ENCODE data around the gene PLCG2. TPM values are rescaled to one million over a fixed set of nuclear protein-coding genes. Genes with fewer than 3 reads are reported as not detected.

Gene PLCG2
- total RNA-seq, 1 donor from 2014 or later: 12.4 TPM

- Mint-ChIP-seq H3K36me3 (no peaks in the 10 kb centered on the region), H3K27ac (no peak overlapping the region), H3K9me3 (no peaks in the 10 kb centered on the region), H3K27me3 (no peaks in the 10 kb centered on the region), H3K4me3 (no peak overlapping the region), H3K4me1 (ENCODE audit: unreplicated experiment) (peaks cover 21% of the 10 kb centered on the region)
- no peak for DNase-seq (ENCODE audit: extremely low spot score, unreplicated experiment)
- TF ChIP-seq, protein P1, sequence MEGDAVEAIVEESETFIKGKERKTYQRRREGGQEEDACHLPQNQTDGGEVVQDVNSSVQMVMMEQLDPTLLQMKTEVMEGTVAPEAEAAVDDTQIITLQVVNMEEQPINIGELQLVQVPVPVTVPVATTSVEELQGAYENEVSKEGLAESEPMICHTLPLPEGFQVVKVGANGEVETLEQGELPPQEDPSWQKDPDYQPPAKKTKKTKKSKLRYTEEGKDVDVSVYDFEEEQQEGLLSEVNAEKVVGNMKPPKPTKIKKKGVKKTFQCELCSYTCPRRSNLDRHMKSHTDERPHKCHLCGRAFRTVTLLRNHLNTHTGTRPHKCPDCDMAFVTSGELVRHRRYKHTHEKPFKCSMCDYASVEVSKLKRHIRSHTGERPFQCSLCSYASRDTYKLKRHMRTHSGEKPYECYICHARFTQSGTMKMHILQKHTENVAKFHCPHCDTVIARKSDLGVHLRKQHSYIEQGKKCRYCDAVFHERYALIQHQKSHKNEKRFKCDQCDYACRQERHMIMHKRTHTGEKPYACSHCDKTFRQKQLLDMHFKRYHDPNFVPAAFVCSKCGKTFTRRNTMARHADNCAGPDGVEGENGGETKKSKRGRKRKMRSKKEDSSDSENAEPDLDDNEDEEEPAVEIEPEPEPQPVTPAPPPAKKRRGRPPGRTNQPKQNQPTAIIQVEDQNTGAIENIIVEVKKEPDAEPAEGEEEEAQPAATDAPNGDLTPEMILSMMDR (conservative IDR thresholded peaks at IDR 0.05): no peak
These were observed 45.8 kb upstream of the PLCG2 start for GRCh38 chr16:81733295-81733694.

DNA sequence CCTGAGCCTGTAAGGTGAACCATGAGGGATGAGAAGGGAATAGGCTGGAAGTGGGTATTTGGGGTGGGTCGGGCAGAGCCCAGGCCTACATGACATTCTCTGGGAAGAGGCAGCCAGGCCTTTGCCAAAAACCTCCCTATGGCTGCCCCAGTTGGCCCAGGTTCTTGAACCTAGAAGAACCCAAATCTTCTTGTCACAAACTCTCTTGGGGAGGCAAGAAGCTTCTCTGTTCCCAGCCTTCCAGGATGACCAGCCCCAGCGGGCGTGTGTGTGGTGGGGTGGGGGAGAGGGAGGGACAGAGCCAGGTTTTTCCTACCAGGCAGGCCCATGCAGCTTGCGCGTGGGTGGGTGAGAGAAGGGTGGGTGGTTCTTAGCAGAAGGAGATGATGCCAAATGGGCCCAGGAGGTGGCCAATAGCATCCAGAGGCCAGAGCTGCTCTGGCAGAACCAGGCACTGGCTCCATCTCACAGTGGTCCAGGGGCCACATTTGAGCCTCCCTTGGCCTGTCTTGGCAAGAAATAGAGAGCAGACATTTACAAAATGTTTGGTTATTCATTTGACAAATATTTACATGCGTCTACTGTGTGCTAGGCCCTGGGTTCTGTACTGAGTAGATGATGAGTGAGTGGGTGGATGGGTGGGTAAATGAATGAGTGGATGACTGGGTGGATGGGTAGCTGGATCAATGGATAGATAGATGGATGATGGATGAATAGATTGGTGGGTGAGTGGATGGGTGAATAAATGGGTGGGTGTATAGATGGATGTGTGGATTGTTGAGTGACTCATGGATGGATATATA, 44.3 kb upstream of the PLCG2 start:
- TF ChIP-seq, protein P1 (conservative IDR thresholded peaks at IDR 0.05): no peak
- Mint-ChIP-seq H3K4me1 (ENCODE audit: unreplicated experiment) (peaks cover 15% of the 10 kb centered on the region), H3K36me3 (no peaks in the 10 kb centered on the region), H3K27me3 (no peaks in the 10 kb centered on the region), H3K9me3 (no peaks in the 10 kb centered on the region), H3K4me3 (no peak overlapping the region), H3K27ac (no peak overlapping the region)
- DNase-seq (ENCODE audit: extremely low spot score, unreplicated experiment): no peak

GRCh38 chr16:81737885-81738536, 41.1 kb upstream of the PLCG2 start:
- Mint-ChIP-seq H3K9me3 (no peaks in the 10 kb centered on the region), H3K27me3 (no peaks in the 10 kb centered on the region), H3K27ac (peak overlapping the region; percentile 73), H3K4me3 (peak overlapping the region; percentile 60), H3K36me3 (no peaks in the 10 kb centered on the region), H3K4me1 (ENCODE audit: unreplicated experiment) (peaks cover 6% of the 10 kb centered on the region)
- peak; percentile 83 for DNase-seq (ENCODE audit: extremely low spot score, unreplicated experiment)
- TF ChIP-seq, protein P1 (conservative IDR thresholded peaks at IDR 0.05): peak; percentile 94

DNA sequence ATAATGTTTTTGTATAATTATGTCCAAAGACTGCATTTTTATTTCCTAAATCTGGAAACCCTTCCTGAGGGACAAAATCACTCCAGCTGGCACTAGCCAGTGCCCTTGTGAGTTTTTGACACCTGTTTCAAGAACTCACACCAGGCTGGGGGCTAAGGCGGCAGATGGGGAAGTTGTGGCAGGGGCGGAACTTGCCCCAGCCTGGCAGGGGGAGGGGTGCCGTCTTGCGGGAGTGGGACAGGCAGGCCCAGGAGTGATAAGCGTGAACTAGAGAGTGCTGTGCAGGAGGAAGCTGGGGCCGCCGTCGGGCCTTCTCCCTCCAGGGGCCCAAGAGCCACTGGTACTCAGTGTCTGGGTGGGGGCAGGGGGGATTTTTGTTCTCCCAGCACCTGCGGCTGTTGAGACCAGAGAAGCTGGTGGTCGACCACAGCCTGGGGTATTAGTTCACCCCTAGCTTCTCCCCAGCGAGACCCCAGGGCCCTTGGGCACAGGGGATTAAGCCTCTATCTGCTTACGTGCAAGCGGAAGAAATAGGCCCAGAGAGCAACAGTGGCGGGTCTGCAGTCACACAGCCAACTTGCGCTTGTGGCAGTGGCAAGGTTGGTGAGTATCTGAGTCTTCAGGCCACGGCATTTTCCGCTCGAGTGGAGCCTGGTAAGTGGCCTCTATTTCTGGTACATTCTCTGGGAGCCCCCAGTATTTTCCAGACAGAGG, 40.2 kb upstream of the PLCG2 start:
- H3K4me1 Mint-ChIP-seq (ENCODE audit: unreplicated experiment): peaks cover 6% of the 10 kb centered on the region
- H3K27me3 Mint-ChIP-seq: no peaks in the 10 kb centered on the region
- no peaks in the 10 kb centered on the region for H3K36me3 Mint-ChIP-seq
- H3K27ac Mint-ChIP-seq: no peak overlapping the region
- H3K9me3 Mint-ChIP-seq: no peaks in the 10 kb centered on the region
- TF ChIP-seq, protein P1 (conservative IDR thresholded peaks at IDR 0.05): no peak
- no peak for DNase-seq (ENCODE audit: extremely low spot score, unreplicated experiment)
- H3K4me3 Mint-ChIP-seq: no peak overlapping the region

- Mint-ChIP-seq H3K27me3 (no peaks in the 10 kb centered on the region), H3K36me3 (no peaks in the 10 kb centered on the region), H3K9me3 (no peaks in the 10 kb centered on the region), H3K4me1 (ENCODE audit: unreplicated experiment) (peaks cover 6% of the 10 kb centered on the region), H3K4me3 (no peak overlapping the region), H3K27ac (no peak overlapping the region)
- TF ChIP-seq, protein P1 (conservative IDR thresholded peaks at IDR 0.05): no peak
- DNase-seq (ENCODE audit: extremely low spot score, unreplicated experiment): no peak
These were observed 39.6 kb upstream of the PLCG2 start for GRCh38 chr16:81739503-81739902.
